HG02943 (cell line): ENCODE measurements around the gene PRKAG3.

ENCODE experiments used
- ATAC-seq: cut with Tn5 transposase; IDR thresholded peaks from one replicate; pipeline ENCODE4 v1.9.1; 2021; ENCODE audit warnings: mild to moderate bottlenecking, low read depth, moderate library complexity; ENCODE audit not compliant: unreplicated experiment

The PRKAG3 gene

DNA sequence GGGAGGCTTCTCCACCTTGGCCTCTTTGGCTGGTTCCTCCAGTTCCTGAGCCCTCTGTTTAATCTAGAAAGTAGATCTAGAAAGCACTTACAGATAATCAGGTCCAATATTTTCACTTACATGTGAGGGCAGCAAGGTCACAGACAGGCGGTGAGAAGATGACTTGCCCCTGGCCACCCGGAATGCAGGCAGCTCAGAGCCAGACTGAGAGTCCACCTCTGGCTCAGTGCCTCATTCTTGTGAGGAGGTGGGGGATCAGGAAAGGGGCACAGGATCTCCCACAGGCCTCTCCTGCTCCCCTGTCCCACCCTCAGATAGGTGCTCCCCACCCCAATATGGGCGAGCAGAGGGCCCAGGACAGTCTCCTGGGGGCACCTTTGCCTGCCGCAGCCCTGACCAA lies 33.8 kb upstream of the PRKAG3 start:
- ATAC-seq: no peak

GRCh38 chr2:218863021-218863520 lies 31.5 kb upstream of the PRKAG3 start:
- no peak for ATAC-seq

- ATAC-seq: no peak
Observed at GRCh38 chr2:218861645-218862318, 30.2 kb upstream of the PRKAG3 start.

DNA sequence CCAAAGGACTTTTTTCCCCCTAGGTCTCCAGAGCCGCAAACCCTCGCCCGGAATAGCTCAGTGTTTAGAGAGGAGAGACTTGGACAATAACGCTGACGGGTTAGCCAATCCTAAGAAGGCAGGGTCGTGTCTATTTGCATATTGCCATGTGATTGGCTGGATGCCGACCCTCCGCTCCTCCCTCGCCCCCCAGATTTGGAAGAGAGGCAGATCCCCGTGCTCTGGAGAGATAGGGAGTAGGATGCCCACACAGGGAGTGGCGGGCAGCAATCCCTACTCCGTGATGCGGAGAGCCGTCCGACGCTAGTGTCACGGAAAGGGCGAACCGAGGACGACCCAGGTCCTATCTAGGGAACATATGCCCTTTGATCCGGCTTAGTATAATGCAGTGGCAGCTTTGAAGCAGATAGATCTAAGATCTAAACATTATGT lies 29.4 kb upstream of the PRKAG3 start:
- ATAC-seq: no peak

DNA sequence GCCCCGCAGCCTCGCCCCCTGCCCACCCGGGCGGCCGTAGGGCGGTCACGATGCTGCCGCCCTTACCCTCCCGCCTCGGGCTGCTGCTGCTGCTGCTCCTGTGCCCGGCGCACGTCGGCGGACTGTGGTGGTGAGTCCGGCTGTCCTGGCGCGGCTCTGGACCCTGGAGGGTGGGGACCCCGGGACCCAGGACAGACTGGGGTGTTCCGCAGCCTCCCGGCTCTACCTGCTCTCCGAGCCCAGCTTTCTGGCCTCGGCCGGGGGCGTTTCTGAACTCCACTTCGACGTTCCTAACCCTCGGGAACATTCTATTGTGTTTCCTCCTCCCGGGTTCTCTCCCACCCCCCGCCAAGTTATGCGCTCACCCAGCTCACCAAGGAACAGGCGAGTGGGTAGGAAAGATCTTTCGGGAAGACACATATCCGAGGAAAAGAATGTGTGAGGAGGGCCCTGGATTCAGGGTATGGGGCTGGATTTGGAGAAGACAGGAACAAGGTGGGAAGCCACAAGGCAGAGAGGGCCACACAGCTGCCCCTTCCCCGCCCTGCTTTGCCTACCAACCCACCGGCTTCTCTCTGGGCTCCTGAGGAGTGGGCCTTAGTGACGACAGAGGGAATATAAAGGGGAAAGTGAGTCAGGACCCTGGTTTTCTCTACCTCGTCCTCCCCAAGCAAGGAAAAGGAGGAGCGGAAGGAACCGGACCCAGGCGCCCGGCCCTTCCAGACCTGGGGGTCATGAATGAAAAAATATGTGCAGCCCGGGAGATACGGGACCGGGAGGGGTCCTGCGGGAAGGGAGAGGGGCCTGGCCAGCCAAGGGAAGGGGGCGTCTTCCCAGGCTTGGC lies 28.6 kb upstream of the PRKAG3 start:
- ATAC-seq: no peak

DNA sequence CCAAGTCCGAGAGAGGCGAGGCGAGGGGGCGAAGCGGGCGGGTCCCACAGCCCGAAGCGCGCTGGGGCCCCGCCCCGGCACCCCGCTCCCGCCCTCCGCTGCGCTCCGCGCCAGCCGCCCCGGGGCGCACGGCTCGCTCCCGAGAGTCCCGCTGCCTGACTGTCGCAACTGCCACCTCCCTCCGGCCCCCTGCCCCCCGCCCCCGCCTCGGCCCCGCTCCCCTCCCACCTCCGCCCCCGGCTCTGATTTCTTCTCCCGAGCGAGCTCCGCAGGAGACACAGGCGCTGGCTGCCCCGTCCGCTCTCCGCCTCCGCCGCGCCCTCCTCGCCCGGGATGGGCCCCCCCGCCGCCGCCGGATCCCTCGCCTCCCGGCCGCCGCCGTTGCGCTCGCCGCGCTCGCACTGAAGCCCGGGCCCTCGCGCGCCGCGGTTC lies 28.0 kb upstream of the PRKAG3 start, which contains the start of gene WNT6:
TSS of gene WNT6 (plus strand) at position 250 of the 432 bp plus-strand sequence. CDS start 233 bp downstream, outside the sequence.
- ATAC-seq: no peak

DNA sequence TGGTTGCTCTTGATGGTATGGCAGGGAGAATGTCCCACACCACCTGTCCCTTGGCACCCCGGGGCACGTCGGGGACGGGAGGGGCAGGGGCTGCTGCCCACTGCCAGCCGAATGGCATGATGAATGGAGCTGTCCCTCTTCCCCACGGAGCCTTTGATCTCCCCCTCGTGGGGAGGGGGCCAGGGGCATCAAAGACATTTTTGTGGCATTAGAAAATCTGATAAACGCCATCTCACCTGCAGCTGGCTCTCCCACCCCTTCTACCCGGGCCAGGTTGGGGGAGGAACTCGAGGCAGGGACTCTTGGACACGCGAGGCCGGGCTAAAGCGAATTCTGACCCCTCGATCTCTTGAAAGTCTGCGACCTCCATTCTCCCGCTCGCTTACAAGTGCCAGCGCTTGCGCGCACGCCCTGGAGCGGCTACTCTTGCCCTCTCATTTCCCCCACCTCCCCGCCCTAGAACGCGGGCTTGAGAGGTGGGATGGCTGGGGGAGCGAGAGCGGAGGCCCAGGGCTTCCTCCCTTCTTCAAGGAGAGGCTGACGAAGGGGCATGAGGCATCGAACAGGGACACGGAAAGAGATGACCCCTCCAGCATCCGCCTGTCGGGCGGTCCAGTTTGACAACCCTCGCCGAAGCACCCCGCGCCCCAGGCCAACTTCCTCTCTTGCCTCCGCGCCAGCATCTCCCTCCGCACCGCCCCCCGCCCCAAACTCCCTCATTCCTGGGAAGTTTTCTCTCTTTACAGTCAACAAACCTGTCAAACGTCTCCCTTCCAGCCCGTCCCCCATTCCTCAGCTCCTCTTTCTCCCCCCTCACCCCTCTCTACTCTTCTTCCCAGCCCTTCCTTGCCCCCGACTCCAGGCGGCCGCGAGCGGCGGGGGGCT lies 27.3 kb upstream of the PRKAG3 start:
- no peak for ATAC-seq

- ATAC-seq: no peak
Observed at GRCh38 chr2:218858138-218858445, 26.5 kb upstream of the PRKAG3 start.

GRCh38 chr2:218857371-218858137 lies 26.0 kb upstream of the PRKAG3 start:
- no peak for ATAC-seq

DNA sequence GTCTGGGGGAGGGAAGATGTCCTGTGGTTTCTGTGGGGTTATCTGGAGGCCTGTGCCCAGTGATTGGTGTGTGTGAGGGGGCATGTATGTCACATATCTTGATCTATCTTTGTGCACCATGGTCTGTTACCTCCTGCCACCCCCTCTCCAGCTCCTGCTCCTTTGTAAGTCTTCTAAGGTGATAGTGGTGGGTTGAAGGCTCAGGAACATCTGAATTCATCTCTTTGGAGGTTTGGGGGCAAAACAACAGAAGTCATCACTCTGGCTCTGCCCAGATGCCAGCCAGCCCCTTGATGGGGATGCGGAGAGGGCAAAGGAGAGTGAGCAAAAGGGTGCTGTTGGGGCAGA lies 25.3 kb upstream of the PRKAG3 start:
- no peak for ATAC-seq

- ATAC-seq: no peak
Observed at GRCh38 chr2:218856167-218856895, 24.7 kb upstream of the PRKAG3 start.

DNA sequence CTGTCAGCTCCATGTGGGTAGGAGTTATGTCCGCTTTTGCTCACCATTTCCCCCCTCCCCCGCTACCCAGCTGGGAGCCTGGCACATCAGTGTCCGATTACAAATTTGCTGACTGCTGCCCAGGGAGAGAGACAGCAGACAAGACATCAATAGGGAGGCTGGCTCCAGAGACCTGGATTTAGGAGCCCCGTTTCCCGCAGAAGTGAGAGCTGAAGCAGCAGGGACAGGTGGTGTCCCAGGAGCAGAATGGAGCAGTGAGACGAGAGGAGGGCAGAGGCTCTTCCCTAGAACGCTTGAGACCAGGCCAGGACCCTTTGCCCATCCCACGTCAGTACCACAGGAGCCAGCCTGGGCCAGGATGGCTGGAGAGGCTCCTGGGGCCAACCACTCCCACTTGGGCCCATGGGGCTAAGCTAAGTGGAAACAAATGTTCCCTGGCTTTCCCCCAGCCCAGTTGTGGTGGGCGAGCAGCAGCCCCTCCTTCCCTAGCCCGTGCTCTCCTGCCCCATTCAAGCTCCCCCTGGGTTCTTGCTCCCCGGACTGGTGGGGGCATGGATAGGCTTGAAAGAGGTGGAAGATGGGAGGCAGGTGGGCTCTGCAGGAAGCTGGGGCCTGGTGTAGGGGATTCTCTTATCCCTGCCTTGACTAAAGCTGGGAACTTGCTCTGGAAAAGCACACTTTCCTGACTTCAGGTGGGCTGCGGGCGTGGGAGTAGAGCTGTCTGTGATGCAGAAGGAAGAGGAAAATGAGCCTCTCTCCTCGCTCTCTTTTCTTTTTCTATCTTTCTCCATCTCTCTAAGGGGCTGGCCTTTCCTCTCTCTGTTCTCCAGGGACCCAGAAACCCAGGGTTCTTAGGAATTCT lies 23.9 kb upstream of the PRKAG3 start:
- ATAC-seq: no peak

GRCh38 chr2:218854860-218855259 lies 23.3 kb upstream of the PRKAG3 start:
- no peak for ATAC-seq

DNA sequence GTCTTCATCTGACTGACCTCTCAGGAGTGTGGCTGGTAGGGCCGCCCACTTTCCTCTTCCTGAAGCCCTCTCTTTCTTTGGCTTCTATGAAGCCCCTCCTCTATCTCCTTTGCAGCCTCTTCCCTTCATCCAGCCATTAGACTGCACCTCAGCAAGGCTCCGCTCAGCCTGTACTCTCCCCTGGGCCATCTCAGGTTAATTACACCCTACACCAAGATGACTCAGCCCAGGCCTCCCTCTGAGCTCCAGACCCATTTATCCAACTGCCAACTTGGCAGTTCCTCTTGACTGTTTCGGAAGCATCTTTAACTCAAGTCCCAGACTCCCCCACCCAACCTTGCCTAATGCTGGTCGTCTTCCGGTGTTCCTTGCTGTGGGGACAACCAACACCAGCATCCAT lies 22.2 kb upstream of the PRKAG3 start:
- ATAC-seq: no peak

- ATAC-seq: no peak
Observed at GRCh38 chr2:218852911-218853667, 21.5 kb upstream of the PRKAG3 start.

GRCh38 chr2:218851286-218851685 lies 19.7 kb upstream of the PRKAG3 start:
- no peak for ATAC-seq

GRCh38 chr2:218850796-218851195 lies 19.2 kb upstream of the PRKAG3 start:
- ATAC-seq: no peak

GRCh38 chr2:218849721-218850120 lies 18.1 kb upstream of the PRKAG3 start:
- ATAC-seq: no peak
